ENCODE measurements around the gene NFYC.

DNA sequence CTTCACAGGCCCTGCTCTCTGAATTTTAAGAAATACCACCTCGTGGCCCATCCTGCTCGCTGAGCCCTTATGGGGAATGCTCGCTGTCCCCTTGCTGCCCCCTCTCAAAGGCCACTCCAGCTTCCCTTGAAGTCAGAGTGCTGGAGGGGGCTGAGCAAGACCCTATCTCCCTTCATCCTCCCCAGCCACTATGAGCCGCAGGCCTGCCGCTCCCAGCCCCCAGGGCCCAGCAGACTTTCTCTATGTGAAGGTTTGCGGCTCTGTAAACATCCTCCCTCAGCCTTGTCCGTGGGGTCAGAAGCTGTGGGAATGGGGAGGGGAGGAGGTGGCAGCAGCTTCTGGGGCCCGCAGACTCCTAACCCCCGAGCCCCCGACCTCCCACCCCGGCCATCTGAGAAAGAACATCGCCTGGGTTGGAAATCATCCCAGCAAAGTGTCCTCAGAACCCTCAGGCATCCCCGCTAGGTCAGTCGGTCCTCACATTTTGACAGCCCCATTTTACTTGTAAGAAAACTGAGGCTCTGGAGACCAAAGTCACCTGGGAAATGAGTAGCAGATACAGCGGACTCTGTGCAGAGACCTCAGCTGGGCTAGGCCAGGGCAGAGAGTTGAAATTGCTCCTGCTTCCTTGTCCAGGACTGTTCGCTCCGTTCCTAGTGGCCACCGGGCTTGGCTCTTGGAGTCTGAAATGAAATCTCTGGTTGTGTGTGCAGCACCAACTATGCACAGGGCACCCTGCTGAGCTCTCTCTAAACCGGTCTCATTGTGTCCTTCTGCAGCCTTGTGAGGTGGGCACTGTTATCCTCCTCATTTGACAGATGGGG lies 96.4 kb downstream of the NFYC start:
- TF ChIP-seq EZH2 (IDR thresholded peaks at IDR 0.05; ENCODE audit: borderline replicate concordance, low read depth, low read length, poor library complexity, severe bottlenecking), result no peak
- TF ChIP-seq, protein P1, sequence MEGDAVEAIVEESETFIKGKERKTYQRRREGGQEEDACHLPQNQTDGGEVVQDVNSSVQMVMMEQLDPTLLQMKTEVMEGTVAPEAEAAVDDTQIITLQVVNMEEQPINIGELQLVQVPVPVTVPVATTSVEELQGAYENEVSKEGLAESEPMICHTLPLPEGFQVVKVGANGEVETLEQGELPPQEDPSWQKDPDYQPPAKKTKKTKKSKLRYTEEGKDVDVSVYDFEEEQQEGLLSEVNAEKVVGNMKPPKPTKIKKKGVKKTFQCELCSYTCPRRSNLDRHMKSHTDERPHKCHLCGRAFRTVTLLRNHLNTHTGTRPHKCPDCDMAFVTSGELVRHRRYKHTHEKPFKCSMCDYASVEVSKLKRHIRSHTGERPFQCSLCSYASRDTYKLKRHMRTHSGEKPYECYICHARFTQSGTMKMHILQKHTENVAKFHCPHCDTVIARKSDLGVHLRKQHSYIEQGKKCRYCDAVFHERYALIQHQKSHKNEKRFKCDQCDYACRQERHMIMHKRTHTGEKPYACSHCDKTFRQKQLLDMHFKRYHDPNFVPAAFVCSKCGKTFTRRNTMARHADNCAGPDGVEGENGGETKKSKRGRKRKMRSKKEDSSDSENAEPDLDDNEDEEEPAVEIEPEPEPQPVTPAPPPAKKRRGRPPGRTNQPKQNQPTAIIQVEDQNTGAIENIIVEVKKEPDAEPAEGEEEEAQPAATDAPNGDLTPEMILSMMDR (conservative IDR thresholded peaks at IDR 0.05; ENCODE audit: low read depth, low read length), result no peak
